Measurements from ENCODE around the gene ENDOG.
A peak's percentile ranks its signal among the peaks of the same experiment; 100 is the strongest.

Gene ENDOG

GRCh38 chr9:128823362-128823902 lies 5.1 kb downstream of the ENDOG start:
- TF ChIP-seq, protein P1, sequence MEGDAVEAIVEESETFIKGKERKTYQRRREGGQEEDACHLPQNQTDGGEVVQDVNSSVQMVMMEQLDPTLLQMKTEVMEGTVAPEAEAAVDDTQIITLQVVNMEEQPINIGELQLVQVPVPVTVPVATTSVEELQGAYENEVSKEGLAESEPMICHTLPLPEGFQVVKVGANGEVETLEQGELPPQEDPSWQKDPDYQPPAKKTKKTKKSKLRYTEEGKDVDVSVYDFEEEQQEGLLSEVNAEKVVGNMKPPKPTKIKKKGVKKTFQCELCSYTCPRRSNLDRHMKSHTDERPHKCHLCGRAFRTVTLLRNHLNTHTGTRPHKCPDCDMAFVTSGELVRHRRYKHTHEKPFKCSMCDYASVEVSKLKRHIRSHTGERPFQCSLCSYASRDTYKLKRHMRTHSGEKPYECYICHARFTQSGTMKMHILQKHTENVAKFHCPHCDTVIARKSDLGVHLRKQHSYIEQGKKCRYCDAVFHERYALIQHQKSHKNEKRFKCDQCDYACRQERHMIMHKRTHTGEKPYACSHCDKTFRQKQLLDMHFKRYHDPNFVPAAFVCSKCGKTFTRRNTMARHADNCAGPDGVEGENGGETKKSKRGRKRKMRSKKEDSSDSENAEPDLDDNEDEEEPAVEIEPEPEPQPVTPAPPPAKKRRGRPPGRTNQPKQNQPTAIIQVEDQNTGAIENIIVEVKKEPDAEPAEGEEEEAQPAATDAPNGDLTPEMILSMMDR (IDR thresholded peaks at IDR 0.05; ENCODE audit: low read length, missing control alignments), result no peak
- no peak for DNase-seq (ENCODE audit: low read depth)
- H3K4me3 ChIP-seq (replicated peaks; ENCODE audit: low read depth, low read length), result no peak overlapping the region

GRCh38 chr9:128823903-128824406 lies 5.7 kb downstream of the ENDOG start:
- TF ChIP-seq, protein P1 (IDR thresholded peaks at IDR 0.05; ENCODE audit: low read length, missing control alignments), result no peak
- H3K4me3 ChIP-seq (replicated peaks; ENCODE audit: low read depth, low read length), result no peak overlapping the region
- DNase-seq (ENCODE audit: low read depth), result no peak

DNA sequence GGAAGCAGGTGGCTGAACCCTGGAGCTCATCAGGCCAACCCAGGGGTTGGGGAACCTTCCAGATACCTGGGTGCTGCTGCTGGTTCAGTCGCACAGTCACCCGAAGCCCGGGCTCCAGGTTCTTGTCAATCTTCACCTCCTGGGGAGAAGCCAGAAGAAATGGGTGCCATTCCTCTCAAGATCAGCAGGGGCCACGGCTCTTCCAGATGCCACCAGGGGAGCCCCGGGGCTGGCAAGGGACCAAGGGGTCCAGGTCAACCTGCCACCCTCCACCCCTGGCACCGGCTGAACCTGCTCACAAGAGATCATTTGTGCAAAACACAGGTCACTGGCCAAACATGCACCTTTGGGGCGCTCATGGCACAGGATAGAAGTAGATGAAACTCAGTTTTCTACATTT lies 6.6 kb downstream of the ENDOG start:
- DNase-seq (ENCODE audit: low read depth), result no peak
- H3K4me3 ChIP-seq (replicated peaks; ENCODE audit: low read depth, low read length), result no peak overlapping the region
- TF ChIP-seq, protein P1 (IDR thresholded peaks at IDR 0.05; ENCODE audit: low read length, missing control alignments), result no peak

DNA sequence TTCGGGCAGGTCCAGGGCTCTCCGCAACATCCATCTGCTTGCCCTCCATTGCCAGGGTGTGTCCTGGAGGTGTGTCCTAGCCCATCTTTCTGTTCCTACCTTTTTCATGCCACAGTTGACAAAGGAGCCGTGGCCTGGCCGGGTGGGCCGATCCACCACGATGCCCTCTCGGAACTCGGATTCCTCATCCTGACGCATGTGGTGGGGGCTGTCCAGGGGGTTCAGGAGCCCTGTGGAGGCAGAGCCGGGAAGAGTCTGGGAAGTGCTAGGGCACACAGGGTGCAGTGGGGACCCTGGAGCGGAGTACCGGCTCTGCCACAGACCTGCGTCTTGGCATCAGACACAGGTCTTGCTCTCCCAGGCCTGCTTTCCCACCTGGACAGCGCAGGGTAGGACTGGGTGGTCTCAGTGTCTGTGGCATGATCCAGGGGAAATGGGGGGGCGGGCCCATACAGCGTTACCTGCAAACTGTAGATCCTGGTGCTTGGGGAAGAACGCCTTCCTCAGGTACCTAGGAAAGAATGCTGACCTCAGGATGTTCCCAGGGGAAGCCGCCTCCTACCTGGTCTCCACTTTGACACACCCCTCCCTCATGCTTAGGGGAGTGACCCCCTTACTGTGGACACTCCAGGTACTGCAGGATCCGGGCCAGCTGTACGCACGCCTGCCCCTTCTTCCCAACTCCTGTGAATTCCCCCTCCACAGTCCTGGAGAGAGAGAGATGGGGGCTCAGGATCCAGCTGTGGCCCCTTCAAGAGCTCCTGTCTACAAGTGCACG lies 7.8 kb downstream of the ENDOG start:
- no peak for DNase-seq (ENCODE audit: low read depth)
- no peak overlapping the region for H3K4me3 ChIP-seq (replicated peaks; ENCODE audit: low read depth, low read length)
- TF ChIP-seq, protein P1 (IDR thresholded peaks at IDR 0.05; ENCODE audit: low read length, missing control alignments), result no peak

GRCh38 chr9:128828267-128828666 lies 10.0 kb downstream of the ENDOG start:
- H3K4me3 ChIP-seq (replicated peaks; ENCODE audit: low read depth, low read length), result no peak overlapping the region
- no peak for DNase-seq (ENCODE audit: low read depth)
- TF ChIP-seq, protein P1 (IDR thresholded peaks at IDR 0.05; ENCODE audit: low read length, missing control alignments), result no peak

DNA sequence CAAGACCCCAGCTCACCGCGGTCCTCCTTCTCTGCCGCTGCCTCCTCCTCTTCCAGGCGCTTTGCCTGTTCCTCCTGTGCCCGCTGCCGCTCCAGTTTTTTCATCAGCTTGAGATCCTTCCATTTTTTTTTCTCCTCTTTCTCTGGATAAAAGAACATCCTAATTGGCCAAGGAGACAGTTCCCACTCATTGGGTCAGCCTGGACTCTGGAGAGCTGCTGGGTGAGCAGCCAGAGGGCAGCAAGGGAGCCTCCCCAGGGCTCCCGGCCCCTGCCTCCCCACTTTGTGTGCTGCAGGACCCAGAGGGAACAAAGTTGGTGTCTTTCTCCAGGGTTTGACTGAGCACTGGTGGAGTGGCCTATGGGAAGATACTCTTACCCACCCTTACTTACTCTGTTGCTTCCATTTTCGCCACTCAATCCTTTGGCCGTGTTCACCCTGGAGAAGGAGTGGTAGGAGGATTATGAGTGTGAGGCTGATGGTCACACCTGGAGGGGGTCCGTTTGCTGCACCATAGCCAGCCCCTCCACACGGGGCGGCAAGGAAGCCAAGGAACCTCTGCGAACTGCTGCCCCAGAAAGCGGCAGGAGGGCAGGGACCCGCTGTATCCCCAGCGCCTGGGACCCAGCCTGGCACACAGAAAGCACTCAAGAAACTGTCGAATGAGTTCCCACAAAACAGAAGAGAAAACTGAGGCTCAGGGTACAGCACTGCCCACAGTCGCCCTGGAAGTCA lies 10.6 kb downstream of the ENDOG start:
- TF ChIP-seq, protein P1 (IDR thresholded peaks at IDR 0.05; ENCODE audit: low read length, missing control alignments), result no peak
- DNase-seq (ENCODE audit: low read depth), result no peak

More for the DNA sequence above, 10.6 kb downstream of the ENDOG start:
- H3K4me3 ChIP-seq (replicated peaks; ENCODE audit: low read depth, low read length), result peak overlapping the region; percentile 64
